HG03460 (cell line): ENCODE results near the gene MVB12B.
"Not testable (repeated sequence)": the region's sequence is repeated elsewhere in the genome, so short reads cannot be mapped to it uniquely, and the experiment has no call there.

Source experiments
- ATAC-seq: cut with Tn5 transposase; IDR thresholded peaks from one replicate; pipeline ENCODE4 v1.9.1; 2021; ENCODE audit not compliant: unreplicated experiment

The MVB12B gene

GRCh38 chr9:126528915-126529314 is 202.3 kb downstream of the MVB12B start:
- ATAC-seq = no peak

- no peak for ATAC-seq
Observed at GRCh38 chr9:126531035-126531571, 204.5 kb downstream of the MVB12B start.

DNA sequence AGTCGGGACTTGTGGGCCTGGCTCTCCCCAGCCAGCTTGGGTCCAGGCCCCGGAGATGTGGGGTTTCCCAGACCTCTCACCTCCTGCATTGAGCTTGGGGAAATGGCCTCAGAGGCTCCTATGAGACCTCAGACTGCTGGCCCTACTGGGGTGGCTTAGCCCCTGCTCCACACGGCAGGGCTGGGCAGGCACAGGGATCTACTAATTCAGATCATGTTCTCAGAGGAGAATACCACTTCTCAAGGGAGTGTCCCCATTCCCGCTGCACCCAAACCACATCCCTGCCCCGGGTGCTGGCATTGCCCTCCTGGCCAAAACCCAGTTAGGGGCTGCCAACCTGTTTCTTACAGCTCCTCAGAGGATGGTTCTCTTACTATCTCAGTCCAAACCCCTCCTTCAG is 205.0 kb downstream of the MVB12B start:
- no peak for ATAC-seq

DNA sequence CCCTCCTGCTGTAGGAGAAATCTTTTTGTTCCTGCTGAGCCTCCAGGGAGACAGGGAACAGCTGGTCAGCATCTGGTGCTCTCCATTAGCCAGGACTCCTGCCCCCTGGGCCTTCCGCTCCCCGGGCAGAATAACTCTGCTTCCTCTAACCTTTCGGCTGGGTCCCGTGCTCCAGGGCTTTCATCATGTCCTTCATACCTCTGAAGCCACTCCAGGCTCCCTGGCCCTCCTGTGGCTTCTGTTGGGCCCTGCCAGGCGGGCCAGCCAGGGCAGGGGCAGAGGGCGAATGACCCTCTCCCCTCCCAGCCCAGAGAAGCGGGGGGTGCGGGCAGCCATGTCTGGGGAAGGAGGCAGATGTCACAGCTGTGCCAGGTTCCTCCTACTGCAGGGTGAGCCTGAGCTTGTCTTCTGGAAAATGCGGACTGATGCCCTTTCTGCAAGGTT is 205.4 kb downstream of the MVB12B start:
- ATAC-seq = no peak

- ATAC-seq = no peak
Observed at GRCh38 chr9:126532489-126532888, 205.9 kb downstream of the MVB12B start.

GRCh38 chr9:126532951-126533925 is 206.6 kb downstream of the MVB12B start:
- no peak for ATAC-seq

DNA sequence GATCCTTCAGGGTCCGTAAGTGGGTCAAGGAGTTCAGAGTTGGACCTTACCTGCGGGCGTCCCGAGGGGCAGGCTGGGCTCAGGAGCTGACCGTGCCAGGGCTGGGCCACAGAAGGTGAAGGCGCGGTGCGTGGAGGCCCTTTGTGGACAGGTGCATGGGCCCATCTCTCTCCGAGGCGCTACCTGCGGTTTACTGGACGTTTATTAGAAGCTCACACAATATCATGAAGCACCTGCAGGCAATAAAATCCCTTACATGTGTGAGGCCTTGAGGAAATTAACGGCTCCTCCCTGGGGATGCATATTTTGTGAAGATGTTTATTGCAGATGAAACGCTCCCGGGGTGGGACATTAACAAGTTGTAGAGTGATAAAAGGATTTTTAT is 207.3 kb downstream of the MVB12B start:
- no peak for ATAC-seq

DNA sequence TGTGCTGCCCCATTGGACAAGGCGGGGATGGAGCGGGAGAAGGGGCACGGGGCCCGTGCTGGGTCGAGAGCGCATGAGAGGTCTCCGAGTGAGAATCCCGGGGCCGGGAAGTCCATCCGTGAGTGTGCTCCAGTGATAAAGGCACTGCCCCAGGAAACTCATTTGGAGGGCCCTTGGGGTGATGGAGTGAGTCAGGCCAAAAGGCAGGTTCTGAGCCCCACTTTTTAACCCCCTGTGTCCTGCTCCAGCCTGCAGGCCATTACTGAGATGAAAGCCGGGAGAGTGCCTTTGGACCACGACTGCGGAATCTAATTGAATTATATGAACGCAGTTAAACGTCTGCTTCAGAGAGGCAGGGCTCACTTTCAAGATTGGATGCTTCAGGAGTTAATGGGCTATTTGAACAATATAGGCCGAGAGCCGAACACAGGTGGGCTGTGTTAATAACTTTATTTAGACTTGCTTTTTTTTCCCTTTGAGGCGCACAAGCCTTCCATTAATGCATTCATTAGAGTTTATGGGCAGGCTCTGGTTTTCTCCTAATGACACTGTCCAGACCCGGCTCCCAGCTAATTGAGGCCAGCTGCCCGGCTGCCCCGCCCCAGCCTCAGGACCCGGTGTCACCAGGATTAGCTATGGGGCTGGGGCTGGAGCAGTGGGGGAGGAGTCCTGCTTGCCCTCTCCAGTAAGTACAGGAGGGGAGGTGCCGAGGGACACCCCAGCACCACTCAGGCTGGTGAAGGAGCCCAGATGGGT is 208.0 kb downstream of the MVB12B start:
- ATAC-seq = no peak

GRCh38 chr9:126536131-126536530 is 209.5 kb downstream of the MVB12B start:
- no peak for ATAC-seq

GRCh38 chr9:126536841-126537465 is 210.3 kb downstream of the MVB12B start:
- ATAC-seq = no peak

DNA sequence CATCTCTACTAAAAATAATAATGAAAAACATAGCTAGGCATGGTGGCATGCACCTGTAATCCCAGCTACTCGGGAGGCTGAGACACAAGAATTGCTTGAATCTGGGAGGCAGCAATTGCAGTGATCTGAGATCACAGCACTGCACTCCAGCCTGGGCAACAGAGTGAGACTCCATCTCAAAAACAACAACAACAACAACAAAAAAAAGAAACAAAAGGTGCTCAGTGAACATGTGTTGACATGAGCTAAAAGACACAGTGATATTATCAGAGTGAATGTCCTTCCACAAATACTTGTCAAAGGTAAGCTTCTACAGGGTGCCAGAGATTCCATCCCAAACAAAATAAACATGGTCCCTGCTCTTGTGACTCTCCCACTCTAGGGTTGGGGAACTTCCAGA is 211.9 kb downstream of the MVB12B start:
- ATAC-seq = no peak

DNA sequence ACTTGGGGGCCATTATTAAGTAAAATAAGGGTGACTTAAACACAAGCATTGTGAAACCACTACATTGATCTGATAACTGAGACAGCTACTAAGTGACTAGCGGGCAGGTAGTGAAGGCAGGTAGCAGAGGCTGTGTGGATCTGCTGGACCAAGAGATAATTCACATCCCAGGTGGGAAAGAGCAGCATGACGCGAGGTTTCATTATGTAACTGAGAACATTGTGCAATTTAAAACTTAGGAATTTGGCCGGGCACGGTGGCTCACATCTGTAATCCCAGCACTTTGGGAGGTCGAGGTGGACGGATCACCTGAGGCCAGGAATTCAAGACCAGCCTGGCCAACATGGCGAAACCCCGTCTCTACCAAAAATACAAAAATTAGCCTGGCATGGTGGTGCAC is 213.8 kb downstream of the MVB12B start:
- ATAC-seq = not testable (repeated sequence)

DNA sequence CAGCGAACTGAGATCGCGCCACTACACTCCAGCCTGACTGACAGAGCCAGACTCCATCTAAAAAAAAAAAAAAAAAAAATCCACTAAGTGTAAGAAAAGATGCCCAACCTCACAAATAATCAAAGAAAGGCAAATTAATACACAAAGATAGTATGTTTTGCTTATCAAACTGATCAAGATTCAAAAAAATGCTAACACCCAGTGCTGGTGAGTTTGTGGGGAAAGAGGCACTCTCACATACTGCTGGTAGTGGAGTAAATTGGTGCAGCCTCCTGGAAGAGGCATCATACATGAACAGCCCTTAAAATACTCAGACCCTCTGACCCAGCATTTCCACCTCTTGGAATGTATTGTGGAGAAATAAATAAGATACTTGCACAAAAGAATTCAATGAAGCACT is 216.9 kb downstream of the MVB12B start:
- ATAC-seq = no peak

- ATAC-seq = no peak
Observed at GRCh38 chr9:126545106-126545505, 218.5 kb downstream of the MVB12B start.

DNA sequence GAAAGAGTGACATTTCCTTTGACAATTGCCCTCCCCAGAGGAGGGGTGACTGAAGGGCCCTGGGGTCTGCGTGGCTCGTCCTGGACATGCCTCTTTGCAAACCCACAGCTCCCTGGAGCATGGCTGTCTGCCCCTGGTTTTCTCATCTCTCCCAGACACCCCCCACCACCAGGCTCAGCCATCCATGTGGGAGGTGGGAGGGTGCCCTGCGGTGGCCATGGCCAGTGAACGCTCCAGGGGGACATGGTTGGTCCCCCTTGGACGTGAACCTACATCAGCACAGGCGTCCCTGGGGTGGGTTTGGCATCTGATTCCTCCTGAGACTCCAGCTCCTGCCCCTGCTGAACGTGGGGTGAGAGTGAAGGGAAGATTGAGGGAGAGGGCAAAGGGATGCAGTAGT is 219.4 kb downstream of the MVB12B start:
- ATAC-seq = no peak

DNA sequence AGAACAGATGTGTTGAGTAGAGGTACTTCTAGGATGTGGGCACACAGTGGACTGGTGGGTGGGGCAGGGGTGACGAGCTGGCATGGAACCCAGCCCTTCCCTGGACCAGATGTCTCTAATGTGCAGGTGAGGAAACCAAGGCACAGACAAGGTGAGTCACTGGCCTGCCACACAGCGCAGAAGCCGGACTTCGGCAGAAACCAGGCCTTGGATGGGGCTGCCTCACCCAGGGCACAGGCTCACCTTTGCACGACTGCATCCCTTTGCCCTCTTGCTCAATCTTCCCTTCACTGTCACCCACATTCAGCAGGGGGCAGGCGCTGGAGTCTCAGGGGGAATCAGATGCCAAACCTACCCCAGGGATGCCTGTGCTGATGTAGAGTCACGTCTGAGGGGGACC is 221.7 kb downstream of the MVB12B start:
- no peak for ATAC-seq

GRCh38 chr9:126549246-126550006 is 222.8 kb downstream of the MVB12B start:
- ATAC-seq = no peak

DNA sequence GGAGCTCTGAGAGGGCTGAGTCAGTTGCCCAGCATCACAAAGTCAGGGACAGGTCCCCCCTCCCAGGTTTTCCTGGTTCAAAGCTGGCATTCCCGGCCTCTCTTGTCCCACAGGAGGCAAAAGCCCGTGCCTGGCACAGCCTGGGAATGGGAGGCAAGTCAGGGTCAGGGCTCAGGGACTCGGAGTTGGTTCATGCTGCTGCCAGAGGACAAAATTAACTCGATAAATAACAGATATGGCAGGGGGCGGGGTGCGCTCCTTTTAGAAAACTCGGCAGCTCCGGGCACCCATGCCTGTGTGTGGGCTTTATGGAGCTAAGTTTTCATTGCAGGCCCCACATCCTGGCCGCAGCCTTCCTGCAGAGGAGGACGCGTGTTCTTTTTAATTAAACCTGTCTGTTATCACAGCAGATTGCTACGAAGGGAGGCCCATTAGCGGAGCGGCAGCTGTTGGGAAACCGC is 224.3 kb downstream of the MVB12B start:
- no peak for ATAC-seq

DNA sequence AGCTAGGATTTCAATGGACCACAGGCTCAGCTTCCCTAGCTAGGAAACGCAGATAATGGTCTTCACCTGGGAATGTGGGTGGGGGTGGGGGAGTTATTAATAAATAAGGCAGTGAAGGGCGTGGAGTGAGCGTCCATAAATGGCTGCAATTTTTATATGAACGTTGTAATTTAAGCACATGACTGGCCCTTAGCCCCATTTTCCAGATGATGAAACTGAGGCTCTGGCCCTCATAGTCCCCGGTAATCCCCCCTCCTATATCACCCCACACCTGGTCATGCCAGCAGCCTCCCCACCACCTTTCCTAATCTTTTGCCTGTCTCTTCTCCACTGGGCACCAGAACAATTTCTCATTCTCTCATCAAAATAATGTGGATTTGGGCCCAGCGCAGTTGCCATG is 225.2 kb downstream of the MVB12B start:
- no peak for ATAC-seq

DNA sequence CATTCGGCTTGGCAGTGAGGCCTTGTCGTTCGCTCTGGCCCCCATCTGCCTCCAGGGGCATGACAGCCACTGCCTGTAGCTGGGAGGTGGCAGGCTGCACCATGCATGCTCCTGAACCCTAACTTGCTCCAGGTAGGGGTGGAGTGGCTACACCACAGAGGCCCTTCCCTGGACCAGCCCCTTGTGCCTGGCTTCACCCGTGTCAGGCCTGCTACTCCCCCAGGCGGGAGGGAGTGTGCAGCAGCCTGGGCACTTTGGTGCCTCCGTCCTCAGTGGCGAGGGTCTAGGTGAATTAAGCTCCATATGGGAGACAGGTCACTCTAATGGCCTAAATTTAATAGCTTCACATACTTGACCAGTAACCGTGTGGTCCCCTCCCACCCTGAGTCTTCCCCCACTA is 227.7 kb downstream of the MVB12B start:
- ATAC-seq = no peak
